DLD1 (cell line): ENCODE measurements around the gene SNX20.

Experiments used
- in situ Hi-C: cut with HindIII; loops from 2 replicates; pipeline ENCODE4 v1.10.0; 2017; ENCODE audit warnings: low sequenced_read_pairs

The SNX20 gene

DNA sequence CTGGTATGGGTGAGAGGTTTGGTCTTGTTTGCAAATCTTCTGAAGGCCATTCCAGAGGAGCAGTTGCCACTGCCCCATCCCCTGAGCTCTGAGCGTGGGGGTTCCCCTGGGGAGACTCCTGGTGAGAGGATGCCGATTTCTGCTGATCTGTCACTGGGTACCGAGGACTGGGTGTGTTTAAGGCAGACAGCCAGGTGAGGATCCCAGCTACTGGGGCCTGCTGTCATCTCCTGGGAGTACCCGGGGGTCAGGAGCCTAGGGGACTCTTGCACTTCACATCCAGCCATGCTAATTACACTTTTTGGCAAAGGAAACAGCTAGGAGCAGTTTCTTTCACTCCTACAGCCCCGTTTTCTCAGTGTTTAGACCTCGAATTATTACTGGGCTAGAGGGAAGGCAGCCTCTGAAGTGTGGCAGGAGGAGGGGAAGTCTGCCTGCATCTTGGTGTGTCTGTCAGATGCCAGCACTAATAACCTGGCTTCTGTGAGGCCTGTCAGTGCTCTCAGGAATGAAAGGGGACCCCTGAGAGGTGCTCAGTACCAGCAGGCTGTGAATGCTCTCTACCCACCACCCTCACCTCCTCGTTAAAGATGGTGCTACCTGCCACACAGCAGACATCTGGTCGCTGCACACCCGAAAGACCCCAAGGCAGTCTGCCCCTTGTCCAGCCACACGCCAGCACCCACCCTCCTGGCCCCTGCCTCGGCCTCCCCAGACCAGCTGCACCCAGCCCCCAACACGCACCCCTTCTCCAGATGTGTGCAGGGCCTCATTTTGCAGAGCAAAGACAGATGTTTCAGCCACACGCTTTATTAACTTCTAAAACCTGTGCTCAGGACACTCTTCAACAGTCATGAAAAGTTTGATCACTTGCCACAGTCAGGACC, 43.2 kb downstream of the SNX20 start:
- in situ Hi-C loops, result no loop called here

DNA sequence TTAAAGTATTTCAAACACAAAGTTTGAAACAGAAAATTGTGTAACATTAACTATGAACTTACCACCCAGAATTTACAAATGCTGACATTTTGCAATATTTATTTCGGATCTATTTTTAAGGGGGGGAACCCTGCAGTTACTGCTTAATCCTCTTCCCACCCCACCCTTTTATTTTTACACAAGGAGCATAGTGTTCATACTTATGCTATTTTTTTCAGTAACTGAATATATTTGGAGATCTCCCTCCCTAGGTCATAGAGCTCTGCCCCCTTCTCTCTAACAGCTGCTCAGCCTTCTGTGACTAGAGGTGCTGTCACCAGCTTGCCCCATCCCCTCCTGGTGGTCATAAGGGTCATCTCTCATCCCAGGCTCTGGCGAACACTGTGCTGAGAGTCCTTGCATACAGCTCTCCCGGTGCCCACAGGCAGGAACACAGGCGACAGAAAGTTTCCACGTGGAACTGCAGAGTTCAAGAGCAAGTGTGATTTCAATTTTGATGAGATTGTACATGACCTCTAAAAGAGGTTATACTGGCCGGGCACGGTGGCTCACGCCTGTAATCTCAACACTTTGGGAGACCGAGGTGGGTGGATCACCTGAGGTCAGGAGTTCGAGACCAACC, 44.2 kb downstream of the SNX20 start:
- in situ Hi-C loops, result no loop called here

DNA sequence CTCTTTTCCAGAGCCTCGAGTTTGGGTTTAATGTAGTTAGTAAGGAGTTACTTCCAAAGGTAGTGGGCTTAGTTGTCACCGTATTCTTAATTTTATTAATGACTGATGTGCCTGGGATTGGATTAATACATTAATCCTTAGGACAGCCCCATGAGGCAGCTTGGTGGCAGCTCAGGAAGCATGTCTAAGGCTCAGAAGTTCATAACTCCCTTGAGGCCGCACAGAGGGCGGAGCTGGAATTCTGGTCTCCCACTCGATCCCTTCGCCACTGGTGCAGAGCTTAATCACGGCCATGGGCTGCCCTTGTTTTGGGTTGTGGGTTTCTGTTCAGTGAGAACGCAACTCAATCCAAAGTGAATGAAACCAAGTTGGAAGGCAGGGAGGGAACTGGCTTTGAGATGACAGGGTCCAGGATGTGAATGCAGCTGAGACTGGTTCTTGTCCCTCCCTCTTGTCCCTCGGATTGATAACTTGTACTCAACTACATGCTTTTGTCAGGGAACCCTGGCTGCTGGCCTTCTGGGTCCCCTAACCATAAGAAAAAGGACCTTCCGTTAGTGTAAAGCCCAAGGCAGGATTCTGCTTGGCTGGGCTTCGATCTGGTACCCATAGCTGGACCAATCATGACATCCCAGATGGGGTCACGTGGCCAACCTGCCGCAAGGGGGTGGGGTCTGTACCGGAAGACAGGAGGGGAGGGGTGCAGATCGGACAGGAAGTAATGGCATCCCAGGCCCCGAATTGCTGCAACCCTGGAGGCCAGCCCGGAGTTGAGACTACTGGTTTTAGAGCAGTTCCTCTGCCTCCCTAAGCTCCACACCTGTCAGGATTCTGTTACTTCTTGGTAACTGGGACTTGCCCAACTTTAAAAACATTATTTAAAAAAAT, 45.4 kb downstream of the SNX20 start:
- in situ Hi-C loops, result no loop called here

DNA sequence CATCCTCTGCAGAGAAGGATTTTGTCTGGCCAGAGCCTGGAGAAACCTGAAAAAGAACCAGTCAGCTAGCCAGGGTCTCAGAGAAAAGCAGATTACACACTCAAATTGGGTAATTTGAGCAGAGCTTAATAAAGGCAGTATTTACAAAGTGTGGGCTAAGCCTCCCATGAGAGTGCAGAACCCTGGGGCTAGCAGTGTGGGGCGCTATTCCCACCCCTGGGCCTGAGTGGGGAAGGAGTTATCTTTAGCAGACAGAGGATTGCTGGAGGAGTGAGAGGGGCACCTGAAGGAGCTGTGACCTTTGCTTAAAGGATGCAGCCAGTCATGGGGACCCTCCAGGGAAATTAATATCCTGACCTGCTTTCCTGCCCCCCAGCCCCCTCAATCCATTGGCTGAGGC, 46.2 kb downstream of the SNX20 start:
- in situ Hi-C loops, result no loop called here

DNA sequence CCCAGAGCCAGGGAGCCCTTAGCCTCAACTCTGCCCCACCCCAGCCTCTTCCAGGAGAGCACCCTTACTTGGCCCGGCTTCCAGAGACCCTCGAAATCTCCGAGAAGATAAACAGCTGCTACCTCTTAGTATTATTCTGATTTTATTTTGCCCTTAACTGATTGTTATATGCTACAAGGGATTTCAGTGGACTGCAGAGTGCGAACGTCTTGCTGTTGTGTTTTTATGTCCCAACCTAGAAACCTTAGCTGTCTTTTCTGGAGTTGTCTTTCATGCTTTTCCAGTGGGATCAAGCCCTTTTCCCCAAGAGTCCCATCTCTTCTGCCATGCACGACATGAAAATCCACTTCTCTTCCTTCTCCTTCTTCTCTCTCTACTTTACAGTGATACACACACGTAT, 47.0 kb downstream of the SNX20 start:
- in situ Hi-C loops, result no loop called here

DNA sequence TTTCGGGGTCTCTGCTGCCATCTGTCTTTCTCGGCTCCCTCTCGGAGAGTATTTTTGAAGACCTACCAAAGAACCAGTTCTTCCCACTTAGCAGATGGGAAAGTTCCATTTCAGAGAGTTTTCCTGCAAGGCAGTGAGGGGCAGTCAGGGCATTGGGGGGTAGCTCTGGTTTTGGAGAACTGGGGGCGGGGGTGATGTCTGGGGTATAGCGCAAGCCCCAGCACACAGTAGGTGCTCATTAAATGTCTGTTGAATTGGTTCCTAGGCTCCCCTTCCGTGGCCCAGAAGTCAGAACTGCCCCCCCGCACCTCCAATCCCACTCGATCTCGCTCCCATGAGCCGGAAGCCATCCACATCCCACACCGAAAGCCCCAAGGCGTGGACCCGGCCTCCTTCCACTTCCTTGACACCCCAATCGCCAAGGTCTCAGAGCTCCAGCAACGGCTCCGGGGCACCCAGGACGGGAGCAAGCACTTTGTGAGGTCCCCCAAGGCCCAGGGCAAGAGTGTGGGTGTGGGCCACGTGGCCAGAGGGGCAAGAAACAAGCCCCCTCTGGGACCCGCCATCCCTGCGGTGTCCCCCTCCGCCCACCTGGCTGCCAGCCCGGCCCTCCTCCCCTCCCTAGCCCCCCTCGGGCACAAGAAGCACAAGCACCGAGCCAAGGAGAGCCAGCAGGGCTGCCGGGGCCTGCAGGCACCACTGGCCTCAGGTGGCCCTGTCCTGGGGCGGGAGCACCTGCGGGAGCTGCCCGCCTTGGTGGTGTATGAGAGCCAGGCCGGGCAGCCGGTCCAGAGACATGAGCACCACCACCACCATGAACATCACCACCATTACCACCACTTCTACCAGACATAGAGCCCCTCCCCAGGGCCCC, 47.9 kb downstream of the SNX20 start:
- in situ Hi-C loops, result no loop called here

DNA sequence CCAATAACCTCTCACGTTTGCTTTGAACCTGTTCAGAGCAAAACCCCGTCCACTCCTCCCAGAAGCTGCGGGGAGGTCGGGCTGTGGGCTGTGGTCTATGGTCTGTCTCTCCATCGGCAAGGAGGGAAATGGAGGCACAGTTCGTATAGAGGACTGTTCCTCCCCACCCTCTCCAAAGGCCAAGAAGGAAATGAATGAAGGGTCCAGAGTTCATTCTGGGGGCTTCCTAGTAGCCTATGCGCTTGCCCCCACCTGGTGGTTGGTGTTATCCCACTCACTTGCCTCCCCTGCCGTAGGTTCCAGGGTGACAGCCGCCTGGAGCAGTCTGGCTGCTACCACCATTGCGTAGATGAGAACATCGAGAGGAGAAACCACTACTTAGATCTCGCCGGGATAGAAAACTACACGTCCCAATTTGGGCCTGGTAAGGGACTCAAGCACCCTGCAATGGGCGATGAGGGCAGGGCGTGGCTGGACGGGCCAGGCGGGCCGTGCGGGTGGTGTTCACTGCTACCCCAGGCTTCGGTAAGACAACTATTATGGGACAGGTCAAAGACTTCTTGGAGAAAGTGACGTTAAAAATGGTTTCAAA, 49.0 kb downstream of the SNX20 start:
- in situ Hi-C loops, result no loop called here

DNA sequence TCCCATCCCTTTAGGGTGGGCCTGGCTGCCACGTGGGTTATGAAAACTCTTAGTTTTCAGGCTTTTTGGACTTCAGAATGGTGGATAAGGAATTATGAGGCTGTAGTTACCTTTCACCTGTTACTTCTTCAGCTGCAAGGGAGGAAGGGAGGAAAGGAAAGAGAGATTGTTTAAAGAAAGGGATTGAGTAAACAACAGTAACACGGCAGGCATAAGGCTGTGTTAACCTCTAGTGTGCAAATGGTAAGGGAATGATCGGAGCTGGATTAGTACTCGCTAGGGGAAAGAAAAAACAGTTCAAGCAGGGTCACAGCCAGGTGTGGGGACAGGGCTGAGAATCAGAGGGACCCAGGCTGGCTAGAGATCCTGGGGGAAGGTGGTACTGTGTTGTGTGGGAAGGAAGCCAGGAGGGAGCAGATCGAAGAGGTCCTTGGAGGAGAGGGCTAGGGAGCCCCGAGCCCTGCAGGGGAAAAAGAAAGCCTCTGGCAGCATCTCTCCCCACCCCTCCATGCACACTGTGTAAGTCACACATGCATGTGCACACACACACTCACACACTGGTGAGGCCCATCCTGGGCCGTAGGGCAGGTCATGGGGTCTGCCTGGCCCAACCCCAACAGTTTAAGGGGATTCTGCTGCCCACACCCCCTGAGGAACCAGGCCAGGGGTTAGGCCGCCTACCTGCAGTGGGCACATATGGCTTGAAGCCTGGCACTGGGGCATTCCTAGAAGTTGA, 49.7 kb downstream of the SNX20 start:
- in situ Hi-C loops, result no loop called here

DNA sequence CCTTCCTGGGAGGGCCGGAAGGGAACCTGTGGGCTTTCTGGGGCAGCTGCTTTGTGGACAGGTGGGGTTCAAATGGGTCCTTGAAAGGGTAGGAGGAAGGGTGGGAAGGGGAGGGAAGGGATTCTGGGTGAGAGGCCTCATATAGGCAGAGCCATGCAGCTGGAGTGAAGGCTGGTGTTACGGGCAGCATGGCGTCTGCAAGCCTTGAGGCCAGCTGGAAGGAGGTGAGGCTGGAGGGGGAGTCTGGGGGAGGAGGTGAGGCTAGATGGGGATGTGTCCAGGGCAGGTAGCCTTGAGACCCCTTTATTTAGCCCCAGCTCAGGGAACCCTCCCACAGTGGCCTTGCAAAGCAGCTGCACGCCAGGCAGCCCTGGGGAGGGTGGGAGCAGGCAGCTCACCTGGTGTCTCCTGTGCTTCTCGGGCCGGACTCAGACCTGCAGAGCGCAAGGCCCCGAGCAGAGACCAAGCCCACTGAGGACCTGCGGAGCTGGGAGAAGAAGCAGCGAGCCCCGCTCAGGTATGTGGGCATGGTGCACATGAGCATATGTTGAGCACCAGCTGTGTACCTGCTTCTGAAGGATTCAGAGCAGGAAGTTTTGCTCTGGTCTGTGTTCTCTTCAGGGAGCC, 50.6 kb downstream of the SNX20 start:
- in situ Hi-C loops, result no loop called here

DNA sequence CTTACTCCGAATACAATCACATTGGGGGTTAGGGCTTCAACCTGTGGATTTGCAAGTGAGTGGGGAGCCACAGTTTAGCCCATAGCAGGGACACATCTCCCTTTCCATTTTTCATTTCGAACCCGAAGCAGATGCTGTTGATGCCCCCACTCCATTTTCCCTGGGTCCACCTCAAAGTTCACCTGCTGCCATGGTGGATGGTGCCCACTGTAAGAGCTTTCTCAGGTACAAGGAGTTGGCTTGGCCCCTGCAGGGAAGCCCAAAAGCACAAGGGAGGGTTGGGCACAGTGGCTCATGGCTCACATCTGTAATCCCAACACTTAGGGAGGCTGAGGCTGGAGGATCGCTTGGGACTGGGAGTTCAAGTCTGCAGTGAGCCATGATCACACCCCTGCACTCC, 51.8 kb downstream of the SNX20 start:
- in situ Hi-C loops, result no loop called here

DNA sequence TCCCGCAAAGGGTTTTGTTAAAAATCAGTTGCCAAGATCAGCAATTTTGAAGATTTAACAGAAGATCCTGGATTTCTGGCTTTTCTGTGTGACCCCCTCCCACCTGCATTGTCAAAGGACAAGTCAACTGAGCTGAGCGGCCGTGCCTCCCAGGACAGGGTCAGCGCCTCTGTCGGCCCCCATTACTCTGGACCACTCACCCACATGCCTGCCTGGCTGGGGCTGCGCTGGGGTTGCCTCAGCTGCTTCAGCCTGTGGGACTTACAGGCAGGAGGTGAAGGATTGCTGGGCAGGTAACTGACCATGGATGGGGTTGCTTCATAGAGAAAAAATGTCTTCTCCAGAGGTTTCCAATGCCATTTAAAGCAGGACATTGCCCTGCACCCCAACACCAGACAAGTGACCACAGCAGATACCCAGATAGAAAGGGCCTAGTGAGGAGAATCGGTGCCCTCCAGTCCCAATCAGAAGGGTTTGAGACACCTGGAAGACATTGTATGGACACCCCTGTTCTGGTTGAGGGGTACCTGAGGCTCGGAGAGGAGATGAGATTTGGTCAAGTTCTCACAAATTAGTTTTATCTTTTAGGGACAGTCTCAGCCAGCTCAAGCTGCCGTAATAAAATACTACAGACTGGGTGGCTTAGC, 52.8 kb downstream of the SNX20 start:
- in situ Hi-C loops, result no loop called here

DNA sequence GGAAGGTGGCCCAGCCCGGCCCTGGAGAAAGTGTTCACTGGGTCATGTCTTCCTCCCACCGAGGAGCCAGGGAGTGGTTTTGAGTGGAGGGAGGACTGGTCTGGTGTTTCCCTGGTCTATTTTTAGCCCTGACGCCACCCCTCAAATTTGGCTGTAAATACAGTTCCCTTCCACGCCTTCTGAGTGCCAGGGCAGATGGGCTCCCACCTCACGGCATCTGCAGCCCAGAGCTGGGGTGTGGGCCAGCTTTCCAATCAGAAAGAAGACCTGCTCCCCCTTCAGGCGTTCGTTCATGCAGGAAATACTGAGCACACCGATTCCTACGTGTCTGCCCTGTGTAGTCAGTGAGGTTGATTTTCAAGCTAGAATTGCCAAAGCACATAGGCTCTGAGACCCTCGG, 53.7 kb downstream of the SNX20 start:
- in situ Hi-C loops, result no loop called here

DNA sequence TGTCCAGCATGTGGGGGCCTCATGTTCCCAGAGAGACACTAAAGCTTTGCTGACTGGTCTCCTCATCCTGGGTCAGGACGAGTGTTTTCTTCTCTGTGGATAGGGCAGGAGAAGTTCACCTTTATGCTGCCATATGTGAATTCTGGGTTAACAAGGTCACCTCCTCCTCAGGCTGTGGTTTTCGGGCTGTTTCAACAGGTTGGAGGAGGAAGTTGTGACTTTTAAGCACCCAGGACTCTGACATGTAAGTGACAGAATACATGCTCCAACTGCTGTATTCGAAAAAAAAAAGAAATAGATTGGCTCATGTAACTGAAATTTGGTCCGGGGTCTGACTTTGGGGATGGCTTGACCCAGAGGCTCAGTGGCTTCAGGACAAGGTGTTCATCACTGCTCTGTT, 54.2 kb downstream of the SNX20 start:
- in situ Hi-C loops, result no loop called here

DNA sequence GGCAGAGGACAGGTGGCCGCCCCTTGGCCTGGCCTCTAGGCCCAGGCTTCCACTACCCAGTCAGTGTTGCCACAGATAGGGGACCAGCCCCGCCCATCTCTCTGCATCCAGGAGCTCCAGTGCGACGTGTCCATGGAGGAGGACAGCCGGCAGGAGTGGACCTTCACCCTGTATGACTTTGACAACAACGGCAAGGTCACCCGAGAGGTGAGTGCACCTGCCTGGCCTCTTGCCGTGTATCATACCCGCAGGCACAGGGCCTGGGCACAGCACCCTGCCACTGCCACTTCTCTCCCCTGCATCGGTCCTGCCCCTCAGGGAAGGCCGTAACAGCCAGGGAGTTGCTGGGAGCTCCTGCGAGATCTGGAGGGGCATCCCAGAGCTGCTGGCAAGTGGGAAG, 55.7 kb downstream of the SNX20 start:
- in situ Hi-C loops, result no loop called here

DNA sequence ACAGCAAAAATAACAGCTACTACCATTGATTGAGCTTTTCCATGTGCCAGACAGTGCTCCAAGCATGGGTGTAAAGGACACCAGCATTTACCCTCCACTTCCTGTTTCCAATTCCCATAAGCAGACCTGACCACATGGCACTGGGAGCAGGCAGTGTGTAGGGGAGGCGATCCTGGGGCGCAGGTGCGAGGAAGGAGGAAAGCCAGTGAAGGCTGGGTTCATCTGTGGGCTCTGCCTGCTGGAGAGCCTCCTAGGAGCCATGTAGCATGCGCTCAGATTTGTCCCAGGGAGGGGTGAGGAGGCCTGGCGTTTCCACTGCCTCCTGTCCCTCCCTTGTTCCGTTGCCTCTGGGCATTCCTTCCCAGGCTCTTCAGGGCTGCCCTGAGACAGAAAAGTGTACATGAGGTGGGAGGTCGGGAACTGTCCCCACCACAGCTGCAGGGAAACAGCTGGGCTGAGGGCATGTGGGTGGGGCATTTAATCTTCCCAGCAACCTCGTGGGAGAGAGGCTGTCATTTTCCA, 56.6 kb downstream of the SNX20 start:
- in situ Hi-C loops, result no loop called here

DNA sequence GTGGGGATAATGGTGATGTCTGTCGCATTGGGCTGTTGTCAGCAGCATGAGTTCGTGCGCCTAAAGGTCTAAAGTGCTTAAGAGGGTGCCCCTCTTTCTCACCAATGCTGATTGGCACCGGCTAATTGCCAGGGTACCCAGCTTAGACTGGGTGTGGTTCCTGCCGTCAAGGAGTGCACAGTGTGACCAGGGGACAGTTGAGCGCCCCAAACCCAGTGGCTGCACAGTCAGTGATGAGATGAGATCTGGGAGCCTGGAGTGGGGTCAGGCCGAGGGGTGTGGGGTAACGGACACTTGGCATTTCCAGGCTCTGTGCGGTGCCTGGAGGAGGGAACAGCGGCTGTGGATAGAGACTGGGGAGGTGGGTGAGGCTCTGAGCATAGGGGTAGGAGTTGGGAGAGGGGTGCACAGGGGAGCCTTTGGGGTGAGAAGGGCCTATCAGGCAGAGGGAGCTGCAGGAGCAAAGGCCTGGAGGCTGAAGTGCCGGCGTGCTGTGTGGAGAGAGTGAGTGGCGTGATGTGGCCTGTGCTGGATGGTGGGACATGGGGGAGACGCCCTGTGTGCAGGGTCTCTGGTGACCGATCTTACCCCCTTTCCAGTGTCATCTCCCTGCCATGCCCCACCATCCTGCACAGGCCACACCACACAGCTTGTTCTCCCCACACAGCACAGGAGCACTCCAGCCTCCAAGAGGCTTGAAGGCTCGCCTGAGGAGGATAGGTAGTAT, 58.3 kb downstream of the SNX20 start:
- in situ Hi-C loops, result no loop called here

DNA sequence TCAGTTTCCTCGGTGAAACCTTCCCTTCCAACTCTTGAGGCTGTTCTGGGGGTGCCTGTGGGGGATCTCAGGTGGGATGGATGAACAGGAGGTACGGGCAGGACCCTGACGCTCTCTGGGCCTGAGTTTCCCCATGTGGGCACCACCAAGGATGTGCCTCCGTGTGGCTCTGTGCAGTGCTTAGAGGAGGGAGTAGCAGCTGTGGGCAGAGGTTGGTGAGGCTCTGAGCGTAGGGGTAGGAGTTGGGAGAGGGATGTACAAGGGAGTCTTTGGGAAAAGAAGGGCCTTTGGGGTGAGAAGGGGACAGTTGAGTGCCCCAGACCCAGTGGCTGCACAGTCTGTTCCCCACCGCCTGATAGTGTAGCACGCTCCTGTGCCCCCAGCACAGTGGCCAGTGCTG, 59.1 kb downstream of the SNX20 start:
- in situ Hi-C loops, result no loop called here
